ENCODE results near the gene NEDD4L.
"Not testable (repeated sequence)": the region's sequence is repeated elsewhere in the genome, so short reads cannot be mapped to it uniquely, and the experiment has no call there.

NEDD4L gene

GRCh38 chr18:58407649-58408407 is 363.8 kb downstream of the NEDD4L start:
- DNase-seq: no peak

- no peak for DNase-seq
Observed at GRCh38 chr18:58408665-58409064, 364.6 kb downstream of the NEDD4L start.

- no peak for DNase-seq
Observed at GRCh38 chr18:58409802-58410445, 365.9 kb downstream of the NEDD4L start.

- no peak for DNase-seq
Observed at GRCh38 chr18:58411323-58411722, 367.3 kb downstream of the NEDD4L start.

- no peak for DNase-seq
Observed at GRCh38 chr18:58412844-58413666, 369.0 kb downstream of the NEDD4L start.

GRCh38 chr18:58413667-58414628 is 369.9 kb downstream of the NEDD4L start:
- DNase-seq: no peak

GRCh38 chr18:58416014-58416703 is 372.1 kb downstream of the NEDD4L start:
- no peak for DNase-seq

GRCh38 chr18:58416704-58417683 is 373.0 kb downstream of the NEDD4L start:
- DNase-seq: no peak

GRCh38 chr18:58417752-58418151 is 373.7 kb downstream of the NEDD4L start:
- no peak for DNase-seq

- no peak for DNase-seq
Observed at GRCh38 chr18:58418361-58418760, 374.3 kb downstream of the NEDD4L start.

- DNase-seq: no peak
Observed at GRCh38 chr18:58419587-58420199, 375.7 kb downstream of the NEDD4L start.

- no peak for DNase-seq
Observed at GRCh38 chr18:58426611-58427010, 382.6 kb downstream of the NEDD4L start.

GRCh38 chr18:58427321-58427720 is 383.3 kb downstream of the NEDD4L start:
- DNase-seq: no peak

GRCh38 chr18:58429442-58429841 is 385.4 kb downstream of the NEDD4L start:
- no peak for DNase-seq

GRCh38 chr18:58431215-58431614 is 387.2 kb downstream of the NEDD4L start:
- no peak for DNase-seq

- DNase-seq: no peak
Observed at GRCh38 chr18:58432050-58432727, 388.2 kb downstream of the NEDD4L start.

GRCh38 chr18:58435221-58436005 is 391.4 kb downstream of the NEDD4L start:
- not testable (repeated sequence) for DNase-seq

- DNase-seq: no peak
Observed at GRCh38 chr18:58438161-58438957, 394.3 kb downstream of the NEDD4L start.
